Ascending aorta (tissue), 2 donors: ENCODE measurements around the gene SIM2. TPM values are rescaled to one million over a fixed set of nuclear protein-coding genes. Genes with fewer than 3 reads are reported as not detected.

Experiments used
- DNase-seq, 2 donors: peaks; one replicate each; pipeline ENCODE4 v3.0.0-alpha.2; 2019; ENCODE audit warnings: low spot score in 2 of 2
- H3K27ac ChIP-seq, 2 donors: fragments of 200-600 bp; sonication (generic); one replicate each; pipeline ENCODE4 v1.5.1; 2016 to 2017; ENCODE audit warnings: mild to moderate bottlenecking in 1 of 2
- H3K27me3 ChIP-seq: fragments of 200-600 bp; sonication (generic); one replicate; pipeline ENCODE4 v1.5.1; 2017
- H3K36me3 ChIP-seq, 2 donors: fragments of 200-600 bp; sonication (generic); one replicate each; pipeline ENCODE4 v1.5.1; 2016
- H3K4me1 ChIP-seq, 2 donors: fragments of 200-600 bp; sonication (generic); one replicate each; pipeline ENCODE4 v1.5.1; 2016 to 2017; ENCODE audit warnings: mild to moderate bottlenecking in 1 of 2
- H3K4me3 ChIP-seq, 2 donors: fragments of 200-600 bp; sonication (generic); one replicate each; pipeline ENCODE4 v1.5.1; 2016 to 2017; ENCODE audit warnings: mild to moderate bottlenecking in 1 of 2
- H3K9me3 ChIP-seq, 2 donors: fragments of 200-600 bp; sonication (generic); one replicate each; pipeline ENCODE4 v1.5.1; 2016
- intact Hi-C: fragments of 100-400 bp; cut with DNase I; formaldehyde crosslinking; loops from one replicate; pipeline ENCODE4 v1.15.1; 2023
- total RNA-seq: library from RNA; depleted of rRNA; stranded (reverse); fragments of >200 nt; gene quantifications from one replicate; pipeline ENCODE4 v1.1.0, GENCODE V29; 2016
- TF ChIP-seq, protein P1 (sequence below), 3 experiments: fragments of 200-600 bp in 2 of 3; fragments of 450-650 bp in 1 of 3; sonication (generic) in 2 of 3; IDR thresholded peaks; one replicate each; pipeline ENCODE4 v1.5.1; 2016 to 2019; ENCODE audit warnings: antibody characterized with exemption in 3 of 3, mild to moderate bottlenecking in 1 of 3, moderate library complexity in 1 of 3

SIM2 gene
- total RNA-seq, 1 donor from 2014 or later: not detected

DNA sequence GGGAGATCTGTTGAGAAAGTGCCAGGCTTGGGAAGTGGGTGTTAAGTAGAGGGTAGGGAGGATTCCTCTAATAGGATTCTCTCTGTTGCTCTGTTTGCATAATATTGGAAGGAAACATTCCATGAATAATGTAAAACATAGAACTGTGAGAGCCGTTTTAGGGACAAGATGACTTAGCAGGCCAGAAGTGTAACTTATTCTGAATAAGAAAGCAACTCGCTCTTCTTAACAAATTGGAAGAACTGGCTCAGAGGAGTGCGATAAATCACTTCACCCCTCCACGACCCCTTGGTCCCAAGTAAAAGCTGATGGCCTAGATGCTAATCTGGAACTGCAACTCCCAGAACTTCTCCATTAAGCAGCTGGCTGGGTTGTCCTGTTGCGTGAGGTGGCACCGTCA lies 19.1 kb downstream of the SIM2 start:
- Histone ChIP-seq H3K9me3 (no peaks in the 10 kb centered on the region), H3K4me3 (no peak overlapping the region), H3K36me3 (no peaks in the 10 kb centered on the region), H3K27ac (no peak overlapping the region), H3K4me1 (no peaks in the 10 kb centered on the region), H3K27me3 (peaks cover 12% of the 10 kb centered on the region)
- intact Hi-C loops: no loop called here
- TF ChIP-seq, protein P1, sequence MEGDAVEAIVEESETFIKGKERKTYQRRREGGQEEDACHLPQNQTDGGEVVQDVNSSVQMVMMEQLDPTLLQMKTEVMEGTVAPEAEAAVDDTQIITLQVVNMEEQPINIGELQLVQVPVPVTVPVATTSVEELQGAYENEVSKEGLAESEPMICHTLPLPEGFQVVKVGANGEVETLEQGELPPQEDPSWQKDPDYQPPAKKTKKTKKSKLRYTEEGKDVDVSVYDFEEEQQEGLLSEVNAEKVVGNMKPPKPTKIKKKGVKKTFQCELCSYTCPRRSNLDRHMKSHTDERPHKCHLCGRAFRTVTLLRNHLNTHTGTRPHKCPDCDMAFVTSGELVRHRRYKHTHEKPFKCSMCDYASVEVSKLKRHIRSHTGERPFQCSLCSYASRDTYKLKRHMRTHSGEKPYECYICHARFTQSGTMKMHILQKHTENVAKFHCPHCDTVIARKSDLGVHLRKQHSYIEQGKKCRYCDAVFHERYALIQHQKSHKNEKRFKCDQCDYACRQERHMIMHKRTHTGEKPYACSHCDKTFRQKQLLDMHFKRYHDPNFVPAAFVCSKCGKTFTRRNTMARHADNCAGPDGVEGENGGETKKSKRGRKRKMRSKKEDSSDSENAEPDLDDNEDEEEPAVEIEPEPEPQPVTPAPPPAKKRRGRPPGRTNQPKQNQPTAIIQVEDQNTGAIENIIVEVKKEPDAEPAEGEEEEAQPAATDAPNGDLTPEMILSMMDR (IDR thresholded peaks at IDR 0.05): no peak
- no peak for DNase-seq

DNA sequence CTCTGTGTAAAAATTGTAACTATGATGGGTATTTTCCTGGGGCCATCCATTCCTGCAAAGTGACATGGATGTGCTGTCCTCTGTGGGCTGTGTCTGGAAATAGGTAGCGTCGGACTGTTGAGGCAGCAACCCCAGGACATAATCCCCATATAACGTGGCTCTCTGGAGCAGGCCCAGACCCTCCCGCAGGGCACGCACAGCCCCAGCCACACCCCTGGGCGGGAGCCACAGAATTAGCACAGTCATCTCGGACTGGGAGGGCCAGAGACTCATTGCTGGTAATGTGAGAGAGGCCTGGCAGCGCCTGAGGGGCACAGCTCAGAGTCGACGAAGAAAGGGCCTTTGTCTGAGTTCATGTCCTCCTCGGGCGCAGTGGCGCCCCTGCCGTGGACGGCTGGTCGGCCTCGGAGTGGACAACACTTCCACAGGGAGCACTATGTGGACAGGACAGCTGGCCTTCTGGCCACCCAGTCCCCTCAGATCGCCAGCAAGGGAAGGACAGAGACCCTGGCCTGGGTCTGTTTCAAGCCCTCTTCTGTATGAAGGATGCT lies 20.1 kb downstream of the SIM2 start:
- H3K9me3 ChIP-seq: no peaks in the 10 kb centered on the region
- intact Hi-C loops: no loop called here
- peak in 1 of 2 donors; percentile 58 for DNase-seq
- H3K27ac ChIP-seq: no peak overlapping the region
- H3K36me3 ChIP-seq: no peaks in the 10 kb centered on the region
- TF ChIP-seq, protein P1 (IDR thresholded peaks at IDR 0.05): no peak
- no peak overlapping the region for H3K4me3 ChIP-seq
- H3K4me1 ChIP-seq: no peaks in the 10 kb centered on the region
- H3K27me3 ChIP-seq: peaks cover 8% of the 10 kb centered on the region

DNA sequence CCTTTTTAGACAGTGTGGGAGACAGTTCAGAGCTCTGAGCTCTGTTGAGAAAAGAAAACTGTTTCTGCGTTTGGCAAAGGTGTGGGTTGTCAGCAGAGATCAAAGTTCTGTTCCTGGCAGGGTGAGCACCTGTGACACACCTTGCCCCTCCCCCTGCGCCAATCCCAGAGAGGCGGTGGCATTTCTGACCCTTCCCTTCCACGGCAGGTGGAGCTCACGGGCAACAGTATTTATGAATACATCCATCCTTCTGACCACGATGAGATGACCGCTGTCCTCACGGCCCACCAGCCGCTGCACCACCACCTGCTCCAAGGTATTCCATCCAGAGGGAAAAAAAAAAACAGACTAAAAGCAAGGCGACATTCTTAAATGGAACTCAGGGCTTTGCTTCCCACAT lies 20.7 kb downstream of the SIM2 start:
- H3K9me3 ChIP-seq: no peaks in the 10 kb centered on the region
- no peak overlapping the region for H3K4me3 ChIP-seq
- peak in 1 of 2 donors; percentile 46 for DNase-seq
- peaks cover 3% of the 10 kb centered on the region for H3K27me3 ChIP-seq
- H3K36me3 ChIP-seq: no peaks in the 10 kb centered on the region
- intact Hi-C loops: no loop called here
- no peak overlapping the region for H3K27ac ChIP-seq
- TF ChIP-seq, protein P1 (IDR thresholded peaks at IDR 0.05): no peak
- H3K4me1 ChIP-seq: no peaks in the 10 kb centered on the region

DNA sequence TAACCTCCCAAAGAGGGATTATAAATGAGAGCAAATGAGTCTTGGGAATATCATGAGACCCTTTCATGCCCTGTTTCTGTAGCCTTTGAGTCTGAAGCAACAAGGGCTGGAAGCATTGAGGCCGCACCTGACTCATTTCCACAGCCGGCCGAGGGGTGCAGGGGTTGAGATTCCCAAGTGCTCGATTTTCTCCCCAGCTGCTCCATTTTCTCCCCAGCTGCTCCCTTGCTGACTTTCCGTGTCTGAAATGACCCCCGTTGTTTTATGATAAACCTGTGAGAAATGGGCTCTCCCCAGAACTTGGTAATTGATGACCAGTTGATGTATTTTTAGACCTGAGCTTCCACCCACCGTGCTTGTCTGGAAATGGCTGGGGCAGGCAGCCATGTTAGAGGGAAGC lies 22.9 kb downstream of the SIM2 start:
- H3K4me1 ChIP-seq: no peaks in the 10 kb centered on the region
- no peaks in the 10 kb centered on the region for H3K36me3 ChIP-seq
- intact Hi-C loops: no loop called here
- TF ChIP-seq, protein P1 (IDR thresholded peaks at IDR 0.05): no peak
- no peaks in the 10 kb centered on the region for H3K9me3 ChIP-seq
- peak in 1 of 2 donors; percentile 37 for DNase-seq
- H3K27ac ChIP-seq: no peak overlapping the region
- no peaks in the 10 kb centered on the region for H3K27me3 ChIP-seq
- no peak overlapping the region for H3K4me3 ChIP-seq

DNA sequence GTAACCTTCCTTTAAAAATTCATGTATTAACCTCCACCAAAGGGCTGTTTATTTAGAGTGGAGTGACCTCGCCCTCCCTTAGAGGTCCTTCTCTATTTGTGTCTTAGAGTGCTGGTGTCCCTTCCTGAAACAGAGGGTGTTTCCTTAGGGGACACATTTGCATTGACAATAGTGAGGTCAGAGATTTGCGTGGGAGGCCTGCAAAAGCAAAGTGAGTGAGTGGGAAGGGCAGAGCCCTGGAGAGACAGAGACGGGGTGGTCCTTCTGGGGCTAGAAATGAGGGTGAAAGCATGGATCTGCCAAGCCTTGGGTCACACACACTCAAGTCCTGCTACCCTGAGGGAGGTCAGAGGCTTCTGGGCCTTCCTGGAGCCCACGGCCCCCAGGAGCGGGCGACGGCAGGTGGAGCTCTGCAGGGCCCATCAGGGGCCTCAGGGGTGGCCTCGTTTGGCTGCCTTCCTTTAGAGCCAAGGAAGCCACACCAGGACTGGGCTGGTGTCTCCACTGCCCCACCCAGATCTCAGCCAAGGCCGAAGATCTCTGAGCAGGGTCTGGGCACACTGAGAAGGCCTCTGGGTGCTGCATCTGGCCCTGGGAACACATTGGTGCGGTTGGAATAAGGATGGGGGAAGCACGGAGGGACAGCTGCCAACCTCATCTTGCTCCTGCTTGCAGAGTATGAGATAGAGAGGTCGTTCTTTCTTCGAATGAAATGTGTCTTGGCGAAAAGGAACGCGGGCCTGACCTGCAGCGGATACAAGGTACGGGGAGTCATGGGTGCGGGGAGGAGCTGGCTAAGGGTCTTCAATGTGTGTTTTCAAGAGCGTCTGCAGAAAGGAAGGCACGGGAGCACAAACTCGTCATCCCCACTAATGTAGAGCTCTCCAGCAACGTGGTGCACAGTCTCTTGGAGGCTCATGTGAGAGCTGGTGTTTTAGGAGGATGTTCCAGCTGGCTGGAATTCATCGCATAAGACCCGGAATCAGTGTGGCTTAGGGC lies 23.8 kb downstream of the SIM2 start:
- intact Hi-C loops: no loop called here
- H3K4me3 ChIP-seq: no peak overlapping the region
- H3K27ac ChIP-seq: no peak overlapping the region
- peak in 1 of 2 donors; percentile 37 for DNase-seq
- TF ChIP-seq, protein P1 (IDR thresholded peaks at IDR 0.05): no peak
- H3K9me3 ChIP-seq: no peaks in the 10 kb centered on the region
- H3K4me1 ChIP-seq: no peaks in the 10 kb centered on the region
- H3K36me3 ChIP-seq: no peaks in the 10 kb centered on the region
- H3K27me3 ChIP-seq: no peaks in the 10 kb centered on the region
